ENCODE measurements around the gene OR10J5.

- no peak for TF ChIP-seq CTCF (IDR thresholded peaks at IDR 0.05)
- TF ChIP-seq POLR2AphosphoS5 (IDR thresholded peaks at IDR 0.05; ENCODE audit: low read depth, low read length) = no peak
- TF ChIP-seq CHD2 (IDR thresholded peaks at IDR 0.05; ENCODE audit: low read length, partially characterized antibody) = no peak
- no peak for TF ChIP-seq JUND (IDR thresholded peaks at IDR 0.05)
- no peak for TF ChIP-seq FOXJ3 (CRISPR knock-in tag; IDR thresholded peaks at IDR 0.05)
- no peak for TF ChIP-seq EP300 (IDR thresholded peaks at IDR 0.05; ENCODE audit: borderline replicate concordance in 1 of 2, low read depth in 1 of 2, low read length in 1 of 2)
- TF ChIP-seq TCF12 (IDR thresholded peaks at IDR 0.05) = no peak
- no peak for TF ChIP-seq RAD21 (IDR thresholded peaks at IDR 0.05; ENCODE audit: low read length)
- TF ChIP-seq IRF3 (IDR thresholded peaks at IDR 0.05; ENCODE audit: low read depth, low read length) = no peak
- TF ChIP-seq USF2 (IDR thresholded peaks at IDR 0.05; ENCODE audit: borderline replicate concordance, low read depth, low read length) = no peak
- no peak for TF ChIP-seq MAX (IDR thresholded peaks at IDR 0.05; ENCODE audit: low read depth)
These were observed 25.6 kb downstream of the OR10J5 start for GRCh38 chr1:159510229-159510541.
